ENCODE results near the gene LTF. TPM values are rescaled to one million over a fixed set of nuclear protein-coding genes. Genes with fewer than 3 reads are reported as not detected.

LTF gene
- total and polyA plus RNA-seq, 2 of the 13 experiments (the other 11 are each of a cell fraction or from before 2014, with no cell fraction given), result not detected

- TF ChIP-seq CAMTA2 (CRISPR knock-in tag; IDR thresholded peaks at IDR 0.05; ENCODE audit: borderline replicate concordance) (no peak), FOXJ3 (CRISPR knock-in tag; IDR thresholded peaks at IDR 0.05; ENCODE audit: borderline replicate concordance) (no peak), ZNF766 (CRISPR knock-in tag; IDR thresholded peaks at IDR 0.05; ENCODE audit: borderline replicate concordance) (no peak), ZNF274 (CRISPR knock-in tag; IDR thresholded peaks at IDR 0.05) (no peak), SP4 (CRISPR knock-in tag; IDR thresholded peaks at IDR 0.05) (no peak), CHD2 (IDR thresholded peaks at IDR 0.05; ENCODE audit: low read depth, low read length) (no peak), ZNF124 (CRISPR knock-in tag; IDR thresholded peaks at IDR 0.05) (peak; percentile 40; the same call in 1 of the 2 replicates), TBP (CRISPR knock-in tag; IDR thresholded peaks at IDR 0.05) (no peak), ZBTB2 (CRISPR knock-in tag; IDR thresholded peaks at IDR 0.05; ENCODE audit: low read depth) (no peak), ZBTB39 (CRISPR knock-in tag; IDR thresholded peaks at IDR 0.05) (no peak), KLF9 (CRISPR knock-in tag; IDR thresholded peaks at IDR 0.05; ENCODE audit: low read depth) (no peak), FOXO4 (CRISPR knock-in tag; conservative IDR thresholded peaks at IDR 0.05) (no peak), ZNF431 (CRISPR knock-in tag; IDR thresholded peaks at IDR 0.05; ENCODE audit: borderline replicate concordance, low read depth) (no peak), SETDB1 (CRISPR knock-in tag; IDR thresholded peaks at IDR 0.05; ENCODE audit: borderline replicate concordance) (no peak), KLF12 (CRISPR knock-in tag; IDR thresholded peaks at IDR 0.05; ENCODE audit: borderline replicate concordance) (no peak), IKZF1 (IDR thresholded peaks at IDR 0.05) (no peak), NFKBIZ (CRISPR knock-in tag; IDR thresholded peaks at IDR 0.05) (0 out of 2 replicates have a peak, but pooled peaks have one; percentile 34), ISX (CRISPR knock-in tag; conservative IDR thresholded peaks at IDR 0.05) (no peak), ZNF615 (CRISPR knock-in tag; IDR thresholded peaks at IDR 0.05; ENCODE audit: borderline replicate concordance) (no peak), THAP8 (CRISPR knock-in tag; IDR thresholded peaks at IDR 0.05; ENCODE audit: borderline replicate concordance) (no peak), NFIC (IDR thresholded peaks at IDR 0.05; ENCODE audit: low read length) (no peak), ZBTB14 (CRISPR knock-in tag; IDR thresholded peaks at IDR 0.05) (no peak), ZNF343 (CRISPR knock-in tag; IDR thresholded peaks at IDR 0.05) (no peak), RBM39 (IDR thresholded peaks at IDR 0.05; ENCODE audit: low read depth, low read length, poor library complexity, severe bottlenecking) (peak; percentile 34)
These were observed 24.1 kb upstream of the LTF start (continued) for GRCh38 chr3:46488735-46489361.

All from HepG2 (cell line).